GM19438 (cell line): ENCODE data around the gene MARS2.
"Not testable (repeated sequence)": the region's sequence is repeated elsewhere in the genome, so short reads cannot be mapped to it uniquely, and the experiment has no call there.

Experiments used
- ATAC-seq: cut with Tn5 transposase; IDR thresholded peaks from one replicate; pipeline ENCODE4 v1.9.1; 2021; ENCODE audit warnings: low read depth; ENCODE audit not compliant: unreplicated experiment

Gene MARS2

GRCh38 chr2:197705912-197706838 lies 1.0 kb downstream of the MARS2 start:
- no peak for ATAC-seq

DNA sequence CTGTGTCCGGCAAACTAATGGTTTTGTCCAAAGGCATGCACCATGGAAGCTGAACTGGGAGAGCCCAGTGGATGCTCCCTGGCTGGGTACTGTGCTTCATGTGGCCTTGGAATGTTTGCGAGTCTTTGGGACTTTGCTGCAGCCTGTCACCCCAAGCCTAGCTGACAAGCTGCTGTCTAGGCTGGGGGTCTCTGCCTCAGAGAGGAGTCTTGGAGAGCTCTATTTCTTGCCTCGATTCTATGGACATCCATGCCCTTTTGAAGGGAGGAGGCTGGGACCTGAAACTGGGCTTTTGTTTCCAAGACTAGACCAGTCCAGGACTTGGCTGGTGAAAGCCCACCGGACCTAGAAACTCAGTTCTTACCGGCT lies 1.7 kb downstream of the MARS2 start:
- ATAC-seq: no peak

GRCh38 chr2:197707316-197708213 lies 2.4 kb downstream of the MARS2 start:
- no peak for ATAC-seq

DNA sequence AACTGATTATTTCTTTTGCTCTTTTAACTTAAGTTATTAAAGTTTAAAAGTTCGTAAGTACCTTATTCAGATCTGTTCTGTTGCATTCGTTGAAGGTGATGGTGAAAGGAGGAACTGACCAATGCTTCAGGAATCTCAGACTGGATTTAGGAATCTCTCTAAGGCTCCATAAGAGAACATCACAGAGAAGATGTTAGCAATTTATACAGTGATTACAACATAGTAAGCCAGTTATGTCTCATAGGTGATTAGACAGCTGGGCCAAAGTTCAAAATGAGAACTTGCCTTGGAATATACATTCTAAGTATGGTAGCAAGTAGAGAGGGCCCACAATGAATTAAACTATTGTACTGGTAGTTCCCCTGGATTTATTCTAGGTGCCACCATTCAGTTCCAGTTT lies 3.2 kb downstream of the MARS2 start:
- no peak for ATAC-seq

GRCh38 chr2:197709140-197709539 lies 4.0 kb downstream of the MARS2 start:
- ATAC-seq: not testable (repeated sequence)

DNA sequence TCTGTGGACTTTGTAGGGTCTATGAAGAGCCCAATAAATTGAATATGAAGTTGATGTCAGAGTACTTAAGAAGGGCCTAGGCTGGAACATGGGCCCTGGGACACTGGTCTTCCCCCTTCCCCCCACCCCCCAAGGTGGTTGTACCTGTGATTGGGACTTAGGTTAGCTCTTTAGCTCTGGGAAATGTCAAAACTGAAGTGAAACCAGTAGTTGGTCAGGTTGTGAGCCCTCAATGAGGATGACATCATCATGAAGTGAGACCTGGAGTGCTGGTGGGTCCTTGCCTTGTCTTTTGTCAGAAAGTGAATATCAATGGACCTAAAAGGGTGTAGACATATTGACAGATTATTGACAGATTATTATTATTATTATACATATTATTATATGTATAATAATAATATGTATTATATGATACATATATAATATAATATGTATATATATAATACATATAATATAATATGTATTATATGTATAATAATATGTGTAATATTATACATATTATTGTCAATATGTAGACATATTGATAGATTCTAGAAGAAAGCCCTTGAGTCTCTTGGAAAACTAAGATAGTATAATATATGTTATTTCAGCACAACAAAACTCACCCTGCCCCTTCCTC lies 5.4 kb downstream of the MARS2 start:
- peak; percentile 61 for ATAC-seq

- ATAC-seq: no peak
Measured at GRCh38 chr2:197711578-197711977, 6.4 kb downstream of the MARS2 start.

DNA sequence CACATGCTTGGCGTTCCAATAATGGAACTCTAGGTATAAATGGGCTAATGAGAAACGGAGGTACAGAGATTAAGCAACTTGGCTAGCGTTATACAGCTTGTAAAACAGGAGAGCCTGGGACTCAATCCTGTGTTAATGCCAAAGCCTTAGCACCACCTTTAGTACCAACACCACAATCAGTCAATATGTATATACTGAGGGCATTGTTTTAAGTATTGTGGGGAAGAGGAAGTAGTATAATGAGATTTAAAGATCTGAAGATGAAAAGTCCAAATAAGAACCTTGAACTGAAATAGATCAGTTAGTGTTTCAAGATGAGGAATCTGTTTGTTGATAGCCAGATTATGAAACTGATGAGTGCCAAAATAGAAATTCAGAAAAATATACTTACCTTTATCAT lies 8.1 kb downstream of the MARS2 start:
- no peak for ATAC-seq

DNA sequence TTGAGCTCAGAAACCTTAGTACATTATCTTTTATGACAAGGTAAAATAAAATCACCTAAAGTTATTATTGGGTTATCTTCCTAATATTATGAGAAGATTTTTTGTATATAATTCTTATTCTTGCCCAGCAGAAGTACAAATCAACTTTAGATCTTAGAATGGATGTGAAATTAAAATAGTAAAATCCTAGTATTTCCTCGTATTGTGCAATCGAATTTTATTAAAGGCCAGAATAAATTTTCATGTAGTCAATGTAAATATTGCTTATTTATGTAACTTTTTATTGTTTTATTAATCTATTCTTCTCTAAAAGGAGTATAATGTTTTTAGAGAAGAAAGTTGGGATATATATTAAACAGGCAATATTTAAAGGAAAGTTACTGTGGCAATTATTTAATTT lies 12.7 kb downstream of the MARS2 start:
- no peak for ATAC-seq

DNA sequence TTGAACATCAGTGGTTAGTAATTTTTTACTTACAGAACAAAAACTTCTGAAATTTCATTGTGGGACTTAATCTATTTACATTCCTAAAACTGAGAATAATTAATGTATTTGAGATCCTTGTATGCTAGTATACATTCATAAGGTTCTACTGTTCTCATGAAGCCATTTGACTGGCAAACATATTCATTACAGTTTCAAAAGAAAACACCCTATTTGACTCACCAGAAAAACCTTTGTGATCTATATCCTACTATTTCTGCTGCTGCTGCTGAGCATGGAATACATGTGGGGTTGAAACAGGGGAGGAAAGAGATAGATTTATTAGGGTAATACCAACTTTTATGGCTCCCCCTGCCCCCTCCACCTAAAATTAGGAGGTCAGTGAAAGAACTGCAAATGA lies 21.8 kb downstream of the MARS2 start:
- ATAC-seq: no peak

DNA sequence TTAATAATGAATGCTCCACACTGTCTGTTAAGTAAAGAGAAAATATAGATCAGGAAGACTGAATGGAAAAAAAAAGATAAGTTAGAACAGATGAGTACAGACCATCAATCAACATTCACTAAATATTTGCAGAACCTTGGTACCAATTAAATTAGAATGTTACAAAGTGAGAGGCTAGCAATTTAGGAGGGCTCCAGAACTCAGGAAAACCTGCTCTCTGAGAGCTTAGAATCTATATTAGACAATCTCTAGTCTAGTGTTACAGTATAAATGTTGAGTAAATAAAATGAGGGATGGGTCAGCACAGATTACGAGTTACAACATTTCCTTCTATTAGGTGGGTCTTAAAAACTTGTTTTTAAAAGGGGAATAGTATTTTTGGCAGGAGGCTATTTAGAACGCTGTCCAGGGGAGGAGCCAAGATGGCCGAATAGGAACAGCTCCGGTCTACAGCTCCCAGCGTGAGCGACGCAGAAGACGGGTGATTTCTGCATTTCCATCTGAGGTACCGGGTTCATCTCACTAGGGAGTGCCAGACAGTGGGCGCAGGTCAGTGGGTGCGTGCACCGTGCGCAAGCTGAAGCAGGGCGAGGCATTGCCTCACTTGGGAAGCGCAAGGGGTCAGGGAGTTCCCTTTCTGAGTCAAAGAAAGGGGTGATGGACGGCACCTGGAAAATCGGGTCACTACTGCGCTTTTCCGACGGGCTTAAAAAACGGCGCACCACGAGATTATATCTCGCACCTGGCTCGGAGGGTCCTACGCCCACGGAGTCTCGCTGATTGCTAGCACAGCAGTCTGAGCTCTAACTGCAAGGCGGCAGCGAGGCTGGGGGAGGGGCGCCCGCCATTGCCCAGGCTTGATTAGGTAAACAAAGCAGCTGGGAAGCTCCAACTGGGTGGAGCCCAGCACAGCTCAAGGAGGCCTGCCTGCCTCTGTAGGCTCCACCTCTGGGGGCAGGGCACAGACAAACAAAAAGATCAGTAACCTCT lies 23.7 kb downstream of the MARS2 start:
- ATAC-seq: not testable (repeated sequence)

- ATAC-seq: no peak
Measured at GRCh38 chr2:197740200-197740599, 35.0 kb downstream of the MARS2 start.
